KBM-7 (cell line): ENCODE results near the gene UVRAG.

ENCODE experiments used
- DNase-seq: peaks from one replicate; pipeline ENCODE4 v3.0.0-alpha.2; 2015
- in situ Hi-C: fragments of 300-500 bp; cut with MboI; formaldehyde crosslinking; loops from 2 replicates; pipeline ENCODE4 v1.14.3; 2020; ENCODE audit warnings: low sequenced_read_pairs, low pct_unique_long_range_greater_than_20kb, mixed read lengths

UVRAG gene

DNA sequence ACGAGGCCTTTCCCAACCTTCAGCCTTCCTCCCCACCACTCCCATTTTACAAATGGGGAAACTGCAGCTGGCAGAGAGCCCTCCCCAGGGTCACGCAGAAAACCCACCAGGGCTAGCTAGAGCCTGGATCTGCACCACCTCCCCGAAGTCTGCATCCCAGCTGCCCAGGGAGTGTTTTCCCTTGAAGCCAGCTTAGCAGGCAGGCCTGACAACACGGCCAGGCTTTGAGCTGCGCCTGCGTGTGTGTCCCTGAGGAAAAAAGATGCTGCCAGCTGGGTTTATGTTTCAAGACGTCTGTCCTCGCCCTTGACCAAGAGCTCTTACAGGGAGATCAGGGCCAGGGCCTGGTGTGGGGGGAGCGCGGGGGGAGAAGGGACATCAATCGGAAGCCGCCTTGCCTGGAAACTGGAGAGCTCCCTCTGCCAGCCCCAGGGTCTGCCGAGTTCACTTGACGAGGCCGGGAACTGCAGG, 371.0 kb downstream of the UVRAG start:
- in situ Hi-C loops: no loop called here
- no peak for DNase-seq

DNA sequence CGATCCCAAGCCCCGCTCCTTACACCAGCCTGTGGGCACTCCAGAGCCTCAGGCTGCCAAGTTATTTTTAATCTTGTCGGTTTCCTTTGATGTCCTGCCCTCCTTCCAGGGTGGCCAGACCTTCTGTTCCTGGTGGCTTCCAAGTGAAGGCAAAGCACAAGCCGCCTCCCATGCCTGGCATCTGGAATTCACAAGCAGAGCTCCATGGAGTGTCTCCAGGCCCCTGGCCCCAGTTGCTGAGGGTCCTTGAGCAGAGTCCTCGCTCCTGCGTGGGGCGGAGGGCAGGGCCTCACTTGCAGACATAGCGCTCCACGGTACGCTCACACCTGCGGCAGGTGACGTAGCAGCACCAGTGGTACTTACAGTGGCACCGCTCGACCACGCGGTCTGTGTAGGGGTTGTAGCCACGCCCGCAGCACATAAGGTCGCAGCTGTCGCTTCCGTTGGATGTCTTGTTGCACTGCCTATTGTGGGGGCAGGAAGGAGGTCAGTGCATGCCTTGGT, 371.8 kb downstream of the UVRAG start:
- DNase-seq: no peak
- in situ Hi-C loops: no loop called here

DNA sequence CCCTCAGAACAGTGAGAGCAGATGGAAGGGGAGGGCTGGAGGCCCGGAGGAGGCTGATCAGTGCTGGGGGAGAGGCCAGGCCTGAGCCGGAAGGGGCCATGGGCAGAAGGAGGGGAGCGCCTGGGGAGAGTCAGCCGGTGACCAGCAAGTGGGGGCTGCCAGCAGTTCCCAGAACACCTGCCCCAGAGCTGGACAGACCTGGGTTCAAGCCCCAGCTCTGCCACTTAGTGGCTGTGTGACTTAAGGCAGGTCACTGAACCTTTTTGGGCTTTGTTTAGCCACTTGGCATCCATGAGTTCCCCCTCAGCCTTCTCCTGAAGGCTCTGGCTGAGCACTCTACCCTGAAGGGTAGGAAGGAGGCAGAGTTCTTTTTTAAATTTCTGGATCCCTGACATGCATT, 373.9 kb downstream of the UVRAG start:
- DNase-seq: no peak
- in situ Hi-C loops: no loop called here

DNA sequence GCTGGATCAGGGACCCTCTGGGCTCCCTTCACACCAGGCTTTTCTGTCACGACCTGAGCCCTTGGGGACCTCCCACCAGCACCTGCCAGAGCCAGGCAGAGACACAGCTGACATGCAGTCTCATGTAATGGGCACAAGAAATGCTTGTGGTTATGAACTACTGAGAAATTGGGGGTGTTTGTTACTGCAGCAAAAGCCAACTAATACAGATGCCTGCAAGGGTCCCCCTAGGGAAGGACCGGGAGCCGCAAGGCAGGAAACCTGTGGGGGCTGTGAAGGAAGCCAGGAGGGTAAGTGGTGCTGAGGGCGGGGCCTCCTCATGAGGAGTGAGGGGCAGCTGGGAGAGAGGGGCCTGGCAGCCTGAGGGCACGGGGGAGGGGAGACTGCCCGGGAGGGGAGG, 374.7 kb downstream of the UVRAG start:
- DNase-seq: no peak
- in situ Hi-C loops: no loop called here

DNA sequence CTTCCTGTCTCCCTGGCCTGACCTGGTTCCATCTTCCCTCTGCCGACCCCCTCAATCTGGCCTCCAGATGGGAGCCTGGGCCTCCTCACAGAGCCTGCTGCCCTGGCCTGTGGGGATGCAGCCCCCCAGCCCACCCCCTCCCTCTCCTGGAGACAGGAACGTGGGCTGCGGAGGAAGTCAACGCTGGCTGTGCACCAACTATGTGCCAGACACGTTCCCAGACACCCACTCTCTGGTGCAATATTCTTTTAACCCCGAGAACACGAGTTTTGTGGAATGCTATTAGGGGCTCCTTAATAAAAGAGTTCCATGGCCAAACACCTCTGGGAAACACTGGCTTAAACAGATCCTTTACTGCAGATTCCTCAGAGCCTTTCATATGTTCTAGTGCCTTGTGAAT, 375.4 kb downstream of the UVRAG start:
- no peak for DNase-seq
- in situ Hi-C loops: no loop called here
